Measurements from ENCODE around the gene HIPK2. TPM values are rescaled to one million over a fixed set of nuclear protein-coding genes. Genes with fewer than 3 reads are reported as not detected.
A peak's percentile ranks its signal among the peaks of the same experiment; 100 is the strongest.

HIPK2 gene
- total RNA-seq, 3 donors from 2014 or later (not counting 1 experiment from before 2014, with no cell fraction given), result 127 to 145 (median 144) TPM

DNA sequence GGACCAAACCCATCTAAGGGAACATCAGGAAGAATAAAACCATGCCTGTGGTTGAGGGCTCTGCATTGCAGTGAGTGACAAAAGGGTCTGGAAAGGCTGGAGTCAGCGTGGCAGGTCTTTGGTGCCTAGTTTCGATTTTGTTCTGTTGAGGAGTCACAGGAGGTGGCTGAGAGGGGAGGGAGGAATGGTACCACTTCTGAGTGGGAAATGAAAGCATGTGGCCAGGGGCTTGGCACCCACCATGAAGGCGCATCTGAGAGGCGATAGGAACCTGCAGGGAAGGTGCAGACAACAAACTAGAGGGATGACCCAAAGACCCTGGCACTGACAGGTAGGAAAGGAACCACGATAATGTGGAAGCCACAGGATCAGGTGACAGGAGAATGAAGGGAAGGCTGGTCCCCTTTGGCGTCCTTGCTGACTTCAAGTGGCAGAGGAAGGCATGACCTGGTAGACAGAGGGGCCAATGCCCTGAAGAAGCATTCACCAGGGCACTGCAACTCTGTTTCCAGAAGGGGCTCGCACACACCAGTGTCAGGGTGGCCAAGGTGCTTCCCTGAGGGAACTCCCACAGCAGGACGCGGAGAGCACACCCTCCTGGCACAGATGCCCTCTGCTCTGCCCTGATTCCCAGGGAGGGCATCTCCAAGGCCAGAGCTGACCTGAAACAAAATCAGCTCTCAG is 41.7 kb downstream of the HIPK2 start:
- TF ChIP-seq, protein P1, sequence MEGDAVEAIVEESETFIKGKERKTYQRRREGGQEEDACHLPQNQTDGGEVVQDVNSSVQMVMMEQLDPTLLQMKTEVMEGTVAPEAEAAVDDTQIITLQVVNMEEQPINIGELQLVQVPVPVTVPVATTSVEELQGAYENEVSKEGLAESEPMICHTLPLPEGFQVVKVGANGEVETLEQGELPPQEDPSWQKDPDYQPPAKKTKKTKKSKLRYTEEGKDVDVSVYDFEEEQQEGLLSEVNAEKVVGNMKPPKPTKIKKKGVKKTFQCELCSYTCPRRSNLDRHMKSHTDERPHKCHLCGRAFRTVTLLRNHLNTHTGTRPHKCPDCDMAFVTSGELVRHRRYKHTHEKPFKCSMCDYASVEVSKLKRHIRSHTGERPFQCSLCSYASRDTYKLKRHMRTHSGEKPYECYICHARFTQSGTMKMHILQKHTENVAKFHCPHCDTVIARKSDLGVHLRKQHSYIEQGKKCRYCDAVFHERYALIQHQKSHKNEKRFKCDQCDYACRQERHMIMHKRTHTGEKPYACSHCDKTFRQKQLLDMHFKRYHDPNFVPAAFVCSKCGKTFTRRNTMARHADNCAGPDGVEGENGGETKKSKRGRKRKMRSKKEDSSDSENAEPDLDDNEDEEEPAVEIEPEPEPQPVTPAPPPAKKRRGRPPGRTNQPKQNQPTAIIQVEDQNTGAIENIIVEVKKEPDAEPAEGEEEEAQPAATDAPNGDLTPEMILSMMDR (IDR thresholded peaks at IDR 0.05), result no peak
- DNase-seq (no peak), ATAC-seq (peak; percentile 39 to 60 (median 39))
- peaks cover 78 to 88% of the 10 kb centered on the region in 2 donors for H3K4me1 Mint-ChIP-seq
- Histone ChIP-seq H3K4me3 (ENCODE audit: low read length) (no peak overlapping the region), H3K9me3 (ENCODE audit: control insufficient read depth, insufficient read depth, low read length) (no peaks in the 10 kb centered on the region), H3K27ac (ENCODE audit: low read length) (no peak overlapping the region), H3K27me3 (ENCODE audit: control insufficient read depth, insufficient read depth, low read length) (no peaks in the 10 kb centered on the region), H3K36me3 (ENCODE audit: control insufficient read depth, insufficient read depth, low read length) (no peaks in the 10 kb centered on the region), H3K4me1 (ENCODE audit: control insufficient read depth, insufficient read depth, low read length) (peaks cover 40% of the 10 kb centered on the region)
- peak overlapping the region; percentile 56 to 84 for H3K27ac Mint-ChIP-seq
- no peaks in the 10 kb centered on the region for H3K36me3 Mint-ChIP-seq
- peak overlapping the region; percentile 75 for H3K4me3 Mint-ChIP-seq
- H3K9me3 Mint-ChIP-seq, result no peaks in the 10 kb centered on the region
- 67% methylated on average over 9 of the region's 9 CpGs for WGBS (ENCODE audit: insufficient coverage)
- H3K27me3 Mint-ChIP-seq (ENCODE audit: low read depth in 2 of 2), result no peaks in the 10 kb centered on the region
- intact Hi-C loops (cut with micrococcal nuclease), result no loop called here

DNA sequence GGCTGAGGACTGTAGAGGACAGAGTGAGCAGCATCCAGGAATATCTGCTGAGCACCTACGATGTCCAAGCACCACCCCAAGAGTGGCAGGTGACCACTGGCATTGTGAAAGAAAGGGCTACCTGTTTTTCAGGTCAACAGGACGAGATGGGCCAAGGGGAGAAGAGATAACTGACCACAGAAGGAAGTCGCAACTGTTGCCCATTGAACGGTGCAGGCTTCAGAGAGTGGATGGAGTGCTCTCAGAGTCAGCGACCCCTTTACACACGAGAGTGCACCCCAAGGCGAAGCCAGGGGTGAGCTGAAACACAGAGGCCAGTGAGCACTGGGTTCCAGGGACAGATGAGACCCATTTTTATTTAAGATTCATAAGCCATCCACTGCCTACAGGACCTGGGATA is 42.3 kb downstream of the HIPK2 start:
- H3K4me1 ChIP-seq (ENCODE audit: control insufficient read depth, insufficient read depth, low read length), result peaks cover 40% of the 10 kb centered on the region
- H3K4me3 ChIP-seq (ENCODE audit: low read length), result no peak overlapping the region
- Mint-ChIP-seq H3K4me3 (peak overlapping the region; percentile 75), H3K36me3 (no peaks in the 10 kb centered on the region), H3K27ac (peak overlapping the region; percentile 56 to 84), H3K4me1 (peaks cover 84 to 92% of the 10 kb centered on the region in 2 donors), H3K9me3 (no peaks in the 10 kb centered on the region), H3K27me3 (ENCODE audit: low read depth in 2 of 2) (no peaks in the 10 kb centered on the region)
- H3K27ac ChIP-seq (ENCODE audit: low read length), result no peak overlapping the region
- DNase-seq, result no peak
- no peaks in the 10 kb centered on the region for H3K36me3 ChIP-seq (ENCODE audit: control insufficient read depth, insufficient read depth, low read length)
- intact Hi-C loops (cut with micrococcal nuclease), result no loop called here
- WGBS (ENCODE audit: insufficient coverage), result 48% methylated on average over 7 of the region's 7 CpGs
- TF ChIP-seq, protein P1 (IDR thresholded peaks at IDR 0.05), result no peak
- ATAC-seq, result peak in 2 of 3 donors; percentile 7 to 36
- no peaks in the 10 kb centered on the region for H3K9me3 ChIP-seq (ENCODE audit: control insufficient read depth, insufficient read depth, low read length)
- no peaks in the 10 kb centered on the region for H3K27me3 ChIP-seq (ENCODE audit: control insufficient read depth, insufficient read depth, low read length)

DNA sequence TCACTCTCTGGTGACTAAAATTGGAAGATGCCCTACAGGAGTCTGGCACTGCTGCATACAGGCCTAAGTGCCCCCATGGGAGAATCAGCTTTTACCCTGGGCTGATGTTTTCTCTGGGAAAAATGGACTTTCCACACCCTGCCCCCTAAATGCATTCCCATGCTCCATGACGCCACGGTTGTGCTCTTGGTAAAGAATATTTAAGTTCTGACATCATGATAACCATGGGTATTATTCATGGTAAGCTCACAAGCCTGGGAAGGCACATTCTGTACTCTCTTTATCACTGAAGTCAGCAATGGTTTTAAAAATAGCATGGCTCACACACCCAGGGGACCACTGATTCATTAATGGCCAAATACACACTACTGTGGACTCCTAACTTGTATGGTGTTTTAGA is 43.4 kb downstream of the HIPK2 start:
- WGBS (ENCODE audit: insufficient coverage), result 100% methylated on average over 2 of the region's 2 CpGs
- Mint-ChIP-seq H3K9me3 (no peaks in the 10 kb centered on the region), H3K4me3 (no peak overlapping the region), H3K27me3 (ENCODE audit: low read depth in 2 of 2) (no peaks in the 10 kb centered on the region), H3K36me3 (no peaks in the 10 kb centered on the region), H3K27ac (peak overlapping the region; percentile 56 to 84), H3K4me1 (peaks cover 90 to 94% of the 10 kb centered on the region in 2 donors)
- no peaks in the 10 kb centered on the region for H3K9me3 ChIP-seq (ENCODE audit: control insufficient read depth, insufficient read depth, low read length)
- TF ChIP-seq, protein P1 (IDR thresholded peaks at IDR 0.05), result no peak
- no peaks in the 10 kb centered on the region for H3K36me3 ChIP-seq (ENCODE audit: control insufficient read depth, insufficient read depth, low read length)
- no peaks in the 10 kb centered on the region for H3K27me3 ChIP-seq (ENCODE audit: control insufficient read depth, insufficient read depth, low read length)
- H3K4me3 ChIP-seq (ENCODE audit: low read length), result no peak overlapping the region
- H3K4me1 ChIP-seq (ENCODE audit: control insufficient read depth, insufficient read depth, low read length), result peaks cover 40% of the 10 kb centered on the region
- intact Hi-C loops (cut with micrococcal nuclease), result no loop called here
- DNase-seq (no peak), ATAC-seq (no peak)
- H3K27ac ChIP-seq (ENCODE audit: low read length), result no peak overlapping the region

DNA sequence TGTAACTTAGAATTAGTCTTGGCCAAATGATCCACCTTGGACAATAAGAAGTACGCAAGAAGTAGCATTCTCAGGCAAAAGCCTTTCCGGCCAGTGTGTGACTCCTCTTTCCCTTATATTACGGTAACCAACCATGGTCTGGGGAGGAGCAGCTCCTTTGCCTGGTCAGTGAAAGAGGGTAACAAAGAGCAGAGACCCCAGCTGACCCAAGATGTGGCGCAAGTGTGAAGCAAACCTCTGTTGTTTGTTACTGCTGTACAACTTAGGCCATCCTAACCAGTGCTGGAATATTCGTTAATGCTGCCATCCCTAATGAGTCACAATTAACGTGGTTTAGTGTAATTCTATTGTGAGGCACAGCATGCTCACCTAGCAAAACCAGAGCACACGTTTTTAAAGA is 44.0 kb downstream of the HIPK2 start:
- Histone ChIP-seq H3K27ac (ENCODE audit: low read length) (no peak overlapping the region), H3K9me3 (ENCODE audit: control insufficient read depth, insufficient read depth, low read length) (no peaks in the 10 kb centered on the region), H3K4me1 (ENCODE audit: control insufficient read depth, insufficient read depth, low read length) (peaks cover 40% of the 10 kb centered on the region), H3K36me3 (ENCODE audit: control insufficient read depth, insufficient read depth, low read length) (no peaks in the 10 kb centered on the region), H3K4me3 (ENCODE audit: low read length) (no peak overlapping the region), H3K27me3 (ENCODE audit: control insufficient read depth, insufficient read depth, low read length) (no peaks in the 10 kb centered on the region)
- ATAC-seq (no peak), DNase-seq (no peak)
- TF ChIP-seq, protein P1 (IDR thresholded peaks at IDR 0.05), result no peak
- no peaks in the 10 kb centered on the region for H3K27me3 Mint-ChIP-seq (ENCODE audit: low read depth in 2 of 2)
- 93% methylated on average over 7 of the region's 7 CpGs for WGBS (ENCODE audit: insufficient coverage)
- no peaks in the 10 kb centered on the region for H3K36me3 Mint-ChIP-seq
- peaks cover 92 to 96% of the 10 kb centered on the region in 2 donors for H3K4me1 Mint-ChIP-seq
- peak overlapping the region; percentile 56 to 84 for H3K27ac Mint-ChIP-seq
- H3K9me3 Mint-ChIP-seq, result no peaks in the 10 kb centered on the region
- intact Hi-C loops (cut with micrococcal nuclease), result no loop called here
- H3K4me3 Mint-ChIP-seq, result no peak overlapping the region

Measured in natural killer cell (primary cell).